HG03457 (cell line): ENCODE data around the gene SAPCD1.
"Not testable (repeated sequence)": the region's sequence is repeated elsewhere in the genome, so short reads cannot be mapped to it uniquely, and the experiment has no call there.

ENCODE experiments used
- ATAC-seq: cut with Tn5 transposase; IDR thresholded peaks from one replicate; pipeline ENCODE4 v1.9.1; 2021; ENCODE audit warnings: moderate number of reproducible peaks; ENCODE audit not compliant: unreplicated experiment

The SAPCD1 gene

DNA sequence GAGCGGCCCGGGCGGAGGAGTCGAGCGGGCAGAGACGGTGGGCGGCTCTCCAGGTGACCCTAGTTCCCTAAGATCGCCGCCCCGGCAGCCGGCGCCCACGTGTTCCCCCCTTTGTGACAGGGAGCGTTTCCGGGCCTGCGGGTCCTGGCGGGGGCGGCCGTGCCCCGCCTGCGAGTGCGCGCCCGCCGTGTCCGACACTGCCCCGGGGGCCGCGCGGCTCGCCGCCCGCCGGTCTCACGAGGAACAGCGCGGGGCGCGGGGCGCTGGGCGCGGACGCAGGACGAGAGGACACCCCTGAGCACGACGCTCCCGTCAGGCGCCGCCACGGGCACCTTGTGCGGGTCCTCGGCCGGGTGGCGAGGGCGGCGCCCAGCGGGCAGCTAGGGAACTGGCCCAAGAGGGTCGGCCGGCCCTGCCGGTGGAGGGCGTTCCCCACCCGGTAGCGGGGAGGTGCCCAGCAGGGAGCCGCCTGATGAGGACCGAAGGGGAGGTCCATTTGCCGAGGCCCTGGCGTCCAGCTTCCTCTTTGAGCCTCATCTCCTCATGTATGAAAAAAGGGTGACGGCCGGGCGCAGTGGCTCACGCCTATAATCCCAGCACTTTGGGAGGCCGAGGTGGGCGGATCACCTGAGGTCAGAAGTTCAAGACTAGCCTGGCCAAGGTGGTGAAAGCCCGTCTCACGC lies 33.3 kb downstream of the SAPCD1 start, which contains the start of gene VARS1:
TSS of gene VARS1 (minus strand) at position 137 of the 683 bp plus-strand sequence. CDS start 535 bp downstream, outside the sequence.
- peak; percentile 58 for ATAC-seq

DNA sequence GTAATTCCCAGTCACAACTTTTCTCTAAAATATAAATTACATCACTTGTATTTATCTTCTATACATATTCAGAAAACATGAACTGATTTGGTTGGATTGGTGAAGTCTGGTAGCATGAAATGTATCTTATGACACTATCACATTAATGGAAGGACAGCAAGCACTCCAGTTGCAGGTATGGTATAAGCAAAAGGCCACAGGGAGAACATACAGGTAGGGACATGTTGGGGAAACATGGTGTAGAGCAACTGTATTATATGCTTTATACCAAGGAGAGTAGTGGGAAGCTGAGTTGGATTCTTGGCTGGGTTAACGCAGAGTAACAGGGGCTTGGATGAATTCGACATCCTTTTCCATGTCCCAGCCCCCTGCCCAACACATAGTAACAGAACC lies 34.5 kb downstream of the SAPCD1 start:
- no peak for ATAC-seq

DNA sequence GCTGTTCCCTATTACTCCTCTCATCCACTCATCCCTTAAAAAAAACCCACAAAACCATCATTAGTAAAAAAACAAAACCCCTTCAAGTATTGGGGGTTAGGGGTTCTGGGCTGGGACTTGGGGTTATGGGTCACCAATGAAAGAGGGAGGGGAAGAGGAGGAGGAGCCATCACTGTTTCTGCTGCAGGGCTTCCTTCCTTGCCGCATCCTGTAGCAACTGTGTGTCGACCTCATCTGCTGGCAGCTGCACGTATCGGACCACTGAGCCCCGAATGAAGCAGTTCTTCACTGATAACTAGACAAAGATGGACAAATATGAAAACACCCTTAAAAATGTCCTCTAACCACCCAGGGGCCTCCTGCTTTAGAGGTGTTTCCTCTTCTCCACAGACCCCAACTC lies 35.1 kb downstream of the SAPCD1 start:
- ATAC-seq, result no peak

DNA sequence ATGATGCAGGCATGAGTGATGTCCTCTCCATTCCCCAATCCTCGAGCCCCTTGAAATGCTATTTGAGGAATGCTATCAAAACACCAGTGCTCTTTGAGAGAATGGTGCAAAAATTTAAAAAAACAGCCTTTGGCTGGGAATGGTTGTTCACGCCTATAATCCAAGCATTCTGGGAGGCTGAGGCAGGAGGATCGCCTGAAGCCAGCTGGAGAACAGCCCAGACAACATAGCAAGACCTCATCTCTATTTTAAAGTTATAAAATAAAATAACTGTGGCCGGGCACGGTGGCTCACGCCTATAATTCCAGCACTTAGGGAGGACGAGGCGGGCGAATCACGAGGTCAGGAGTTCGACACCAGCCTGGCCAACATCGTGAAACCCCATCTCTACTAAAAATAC lies 37.3 kb downstream of the SAPCD1 start:
- ATAC-seq, result no peak

DNA sequence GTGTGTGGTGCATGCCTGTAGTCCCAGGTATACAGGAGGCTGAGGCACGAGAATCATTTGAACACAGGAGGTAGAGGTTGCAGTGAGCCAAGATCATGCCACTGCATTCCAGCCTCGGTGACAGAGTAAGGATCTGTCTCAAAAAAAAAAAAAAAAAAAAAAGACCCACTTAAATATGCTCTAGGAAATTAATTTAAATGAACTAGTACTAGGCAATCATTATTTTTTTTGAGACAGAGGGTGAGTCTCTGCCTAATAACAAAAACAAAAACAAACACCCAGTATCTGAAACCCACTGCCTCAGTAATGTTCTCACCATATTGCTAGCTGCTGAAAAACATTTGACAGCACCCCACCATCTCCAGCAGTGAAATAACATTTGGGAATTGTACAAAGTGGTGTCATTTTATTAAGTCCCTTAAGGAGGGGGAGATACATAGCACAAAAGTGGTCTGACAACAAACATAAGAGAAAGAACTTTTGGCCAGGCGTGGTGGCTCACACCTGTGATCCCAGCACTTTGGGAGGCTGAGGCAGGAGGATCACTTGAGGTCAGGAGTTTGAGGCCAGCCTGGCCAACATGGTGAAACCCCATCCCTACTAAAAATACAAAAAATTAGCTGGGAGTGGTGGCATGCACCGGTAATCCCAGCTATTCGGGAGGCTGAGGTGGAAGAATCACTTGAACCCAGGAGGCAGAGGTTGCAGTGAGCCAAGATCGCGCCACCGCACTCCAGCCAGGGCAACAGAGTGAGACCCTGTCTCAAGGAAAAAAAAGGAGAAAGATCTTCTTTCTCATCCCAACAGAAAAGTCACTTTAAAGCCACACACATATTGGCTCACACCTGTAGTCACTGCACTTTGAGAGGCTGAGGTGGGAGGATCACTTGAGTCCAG lies 38.8 kb downstream of the SAPCD1 start:
- ATAC-seq, result not testable (repeated sequence)

DNA sequence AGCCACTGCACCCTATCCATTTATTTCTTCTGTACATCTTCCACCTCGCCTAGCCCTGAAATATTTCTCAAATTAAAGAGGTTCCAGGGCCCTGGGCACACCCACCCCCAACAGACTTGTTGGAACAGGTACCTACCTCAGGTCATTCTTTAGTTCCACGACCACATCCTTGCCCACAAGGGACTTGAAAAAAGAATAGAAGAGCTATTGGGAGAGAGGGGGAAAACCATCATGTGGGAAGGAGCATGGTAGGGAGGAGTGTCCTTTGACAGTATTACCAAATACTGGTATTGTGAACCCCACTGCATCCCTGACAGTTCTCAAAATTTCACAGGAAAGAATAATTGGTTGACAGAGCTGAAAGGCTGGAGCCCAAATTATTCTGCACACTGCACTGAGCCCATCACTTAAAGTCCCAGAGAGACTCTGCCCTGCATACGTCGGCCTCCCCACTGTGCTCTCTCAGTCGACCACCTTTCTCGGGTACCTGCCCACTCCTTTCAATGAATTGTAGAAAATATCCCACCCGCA lies 43.5 kb downstream of the SAPCD1 start:
- no peak for ATAC-seq

DNA sequence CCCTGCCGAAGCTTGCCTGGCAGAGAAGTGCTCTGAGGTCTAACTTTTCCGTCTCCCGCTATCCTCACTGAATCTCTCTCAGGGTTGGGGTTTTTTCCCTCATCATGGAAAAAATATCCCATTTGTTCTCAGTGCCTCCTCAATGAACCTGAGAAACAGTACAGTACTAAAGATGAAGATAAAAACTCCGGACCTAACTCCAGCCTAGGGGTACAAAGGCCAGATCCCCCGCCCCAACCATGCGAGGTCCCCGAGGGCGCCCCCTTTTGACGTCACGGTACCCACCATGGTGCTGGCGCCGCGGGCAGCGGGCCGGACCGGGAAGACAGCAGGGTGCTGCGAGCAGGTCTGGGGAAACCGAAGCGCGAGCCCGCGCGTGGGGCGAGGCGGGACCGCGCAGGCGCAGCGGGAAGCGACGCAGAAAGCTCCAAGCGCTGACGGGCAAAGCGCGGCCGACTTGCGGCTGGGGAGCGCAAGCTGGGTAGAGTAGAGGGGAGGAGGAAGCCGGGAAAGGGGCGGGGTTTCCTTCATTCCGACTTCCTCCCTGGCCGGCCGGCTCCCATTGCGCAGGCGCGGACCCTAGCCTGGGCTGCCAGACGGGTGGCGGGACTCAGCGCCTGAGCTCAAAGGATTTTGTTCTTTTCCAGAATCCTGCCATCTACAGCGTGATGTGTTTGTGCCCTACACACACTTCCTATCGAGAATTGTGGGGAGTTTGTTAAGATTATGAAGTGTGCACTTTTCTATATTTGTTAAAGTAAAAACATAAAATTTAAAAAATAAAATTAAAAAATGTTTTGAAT lies 44.2 kb downstream of the SAPCD1 start, which contains the start of gene LSM2:
TSS of gene LSM2 (minus strand) at position 497 of the 803 bp plus-strand sequence. CDS start at position 288, 209 bp downstream.
- peak; percentile 72 for ATAC-seq

DNA sequence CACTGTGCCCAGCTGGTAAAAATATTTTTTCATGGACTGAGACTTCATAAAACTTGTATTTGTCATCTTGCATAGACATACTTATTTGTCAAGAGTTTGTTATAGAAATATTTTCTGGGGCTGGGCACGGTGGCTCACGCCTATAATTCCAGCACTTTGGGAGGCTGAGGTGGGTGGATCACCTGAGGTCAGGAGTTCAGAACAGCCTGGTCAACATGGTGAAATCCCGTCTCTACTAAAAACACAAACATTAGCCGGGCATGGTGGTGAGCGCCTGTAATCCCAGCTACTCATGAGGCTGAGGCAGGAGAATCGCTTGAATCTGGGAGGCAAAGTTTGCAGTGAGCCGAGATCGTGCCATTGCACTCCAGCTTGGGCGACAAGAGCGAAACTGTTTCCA lies 46.1 kb downstream of the SAPCD1 start:
- not testable (repeated sequence) for ATAC-seq

DNA sequence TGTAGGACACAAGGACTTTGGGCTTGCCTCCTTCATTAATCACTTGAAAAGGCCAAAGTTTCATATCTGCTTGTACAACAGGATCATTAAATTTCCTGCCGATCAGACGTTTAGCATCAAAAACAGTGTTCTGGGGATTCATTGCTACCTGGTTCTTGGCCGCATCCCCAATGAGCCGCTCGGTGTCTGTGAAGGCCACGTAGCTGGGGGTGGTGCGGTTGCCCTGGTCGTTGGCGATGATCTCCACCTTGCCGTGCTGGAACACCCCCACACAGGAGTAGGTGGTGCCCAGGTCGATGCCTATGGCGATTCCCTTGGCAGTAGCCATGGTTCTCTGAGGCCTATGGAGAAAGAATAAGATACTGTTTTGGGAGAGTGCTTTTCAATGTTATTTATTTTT lies 49.2 kb downstream of the SAPCD1 start:
- ATAC-seq, result no peak

DNA sequence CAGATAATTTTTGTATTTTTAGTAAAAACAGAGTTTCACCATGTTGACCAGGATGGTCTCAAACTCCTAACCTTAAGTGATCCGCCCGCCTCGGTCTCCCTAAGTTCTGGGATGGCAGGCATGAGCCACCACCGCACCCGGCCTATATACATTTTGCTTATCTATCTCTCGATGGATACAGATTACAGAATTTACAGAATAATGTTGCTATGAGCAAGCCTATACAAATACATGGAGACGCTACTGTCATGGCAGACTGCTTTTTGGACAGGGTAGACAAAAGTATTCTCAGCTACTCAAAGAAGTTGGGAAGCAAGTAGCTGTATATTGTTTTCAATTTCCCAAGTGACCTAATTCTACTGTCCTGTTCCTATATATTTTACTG lies 51.0 kb downstream of the SAPCD1 start:
- ATAC-seq, result no peak
